GM12891 (cell line): Measurements from ENCODE around the gene SLCO4A1.

Source experiments
- DNase-seq: peaks from one replicate; pipeline ENCODE4 v3.0.0; 2011; ENCODE audit warnings: low spot score; ENCODE audit not compliant: insufficient read length
- FAIRE-seq: peaks from 2 replicates; lab custom pipeline; 2011; peaks lifted over from hg19 to GRCh38; lab: Jason Lieb, UNC
- PAX5 ChIP-seq: IDR thresholded peaks from 2 replicates; pipeline ENCODE4 v1.6.1; 2011; ENCODE audit warnings: low read length, moderate library complexity, mild to moderate bottlenecking; ENCODE audit not compliant: insufficient read depth, severe bottlenecking
- POLR2A ChIP-seq: IDR thresholded peaks from 2 replicates; pipeline ENCODE4 v1.6.1; 2011; ENCODE audit warnings: low read depth, low read length, control low read depth
- POLR2AphosphoS5 ChIP-seq: IDR thresholded peaks from 2 replicates; pipeline ENCODE4 v1.6.1; 2011; ENCODE audit warnings: low read depth, low read length, control low read depth
- POU2F2 ChIP-seq: IDR thresholded peaks from 2 replicates; pipeline ENCODE4 v1.6.1; 2011; ENCODE audit warnings: low read depth, mild to moderate bottlenecking, control low read depth, low read length, moderate library complexity
- SPI1 ChIP-seq: IDR thresholded peaks from 2 replicates; pipeline ENCODE4 v1.6.1; 2011; ENCODE audit warnings: low read depth, low read length, control low read depth
- TAF1 ChIP-seq: IDR thresholded peaks from 2 replicates; pipeline ENCODE4 v1.6.1; 2011; ENCODE audit warnings: low read depth, low read length, control low read depth

SLCO4A1 gene

GRCh38 chr20:62719250-62719935 is 77.1 kb downstream of the SLCO4A1 start:
- no peak for DNase-seq
- TF ChIP-seq POLR2AphosphoS5 (no peak), SPI1 (no peak), POLR2A (no peak), PAX5 (no peak), TAF1 (no peak), POU2F2 (no peak)
- no peak for FAIRE-seq
